Measurements from ENCODE around the gene UHRF2. TPM values are rescaled to one million over a fixed set of nuclear protein-coding genes. Genes with fewer than 3 reads are reported as not detected.
A peak's percentile ranks its signal among the peaks of the same experiment; 100 is the strongest.

UHRF2 gene
- polyA plus RNA-seq, 3 donors: 1.6 to 36.4 (median 7.7) TPM

DNA sequence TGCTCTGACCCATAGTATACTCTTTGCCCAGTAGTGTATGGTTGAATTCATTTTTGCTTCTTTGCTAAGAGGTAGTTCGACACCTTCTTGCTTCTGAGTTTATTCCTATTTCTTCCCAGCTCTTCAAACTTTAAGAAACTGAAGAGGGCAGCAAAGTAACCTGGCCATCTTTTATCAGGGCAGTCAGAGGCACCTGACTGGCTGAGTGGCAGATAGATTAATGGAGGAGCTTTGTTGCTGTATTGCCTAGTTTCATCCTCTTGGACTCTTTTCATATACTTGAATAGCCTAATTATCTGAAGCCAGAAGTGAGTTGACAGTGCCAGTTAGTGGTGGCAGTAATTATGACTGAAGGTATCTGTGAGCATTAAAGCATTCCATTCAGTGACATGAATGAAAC is 82.5 kb downstream of the UHRF2 start:
- Histone ChIP-seq H3K4me3 (replicated peaks in 1 of 3; ENCODE audit: low read depth in 2 of 3, low read length in 3 of 3) (no peak overlapping the region), H3K4me1 (ENCODE audit: control insufficient read depth in 1 of 2, insufficient read depth in 2 of 2, low read length in 2 of 2) (no peaks in the 10 kb centered on the region), H3K27ac (ENCODE audit: low read depth in 1 of 2, low read length in 2 of 2) (peak overlapping the region in 1 of 2 donors; percentile 51), H3K4me2 (replicated peaks; ENCODE audit: extremely low read depth, low read length, poor library complexity, severe bottlenecking) (no peak overlapping the region), H3K27me3 (ENCODE audit: control insufficient read depth in 2 of 2, insufficient read depth in 2 of 2, low read length in 2 of 2) (no peaks in the 10 kb centered on the region), H4K20me1 (ENCODE audit: insufficient read depth, low read length) (peaks cover 5% of the 10 kb centered on the region), H3K79me2 (ENCODE audit: insufficient read depth, low read length) (peaks cover 10% of the 10 kb centered on the region), H3K36me3 (replicated peaks in 1 of 2; ENCODE audit: control insufficient read depth in 1 of 2, insufficient read depth in 2 of 2, low read length in 2 of 2) (peaks cover 63 to 87% of the 10 kb centered on the region in 2 donors), H3K9ac (ENCODE audit: insufficient read depth, low read length, poor library complexity, severe bottlenecking) (no peak overlapping the region), H2AFZ (ENCODE audit: insufficient read depth, low read depth, low read length, poor library complexity, severe bottlenecking) (no peak overlapping the region), H3K9me3 (replicated peaks in 1 of 2; ENCODE audit: control insufficient read depth in 1 of 2, insufficient read depth in 1 of 2, low read length in 2 of 2) (no peaks in the 10 kb centered on the region)
- no peak overlapping the region for H3K27ac Mint-ChIP-seq
- TF ChIP-seq, protein P1, sequence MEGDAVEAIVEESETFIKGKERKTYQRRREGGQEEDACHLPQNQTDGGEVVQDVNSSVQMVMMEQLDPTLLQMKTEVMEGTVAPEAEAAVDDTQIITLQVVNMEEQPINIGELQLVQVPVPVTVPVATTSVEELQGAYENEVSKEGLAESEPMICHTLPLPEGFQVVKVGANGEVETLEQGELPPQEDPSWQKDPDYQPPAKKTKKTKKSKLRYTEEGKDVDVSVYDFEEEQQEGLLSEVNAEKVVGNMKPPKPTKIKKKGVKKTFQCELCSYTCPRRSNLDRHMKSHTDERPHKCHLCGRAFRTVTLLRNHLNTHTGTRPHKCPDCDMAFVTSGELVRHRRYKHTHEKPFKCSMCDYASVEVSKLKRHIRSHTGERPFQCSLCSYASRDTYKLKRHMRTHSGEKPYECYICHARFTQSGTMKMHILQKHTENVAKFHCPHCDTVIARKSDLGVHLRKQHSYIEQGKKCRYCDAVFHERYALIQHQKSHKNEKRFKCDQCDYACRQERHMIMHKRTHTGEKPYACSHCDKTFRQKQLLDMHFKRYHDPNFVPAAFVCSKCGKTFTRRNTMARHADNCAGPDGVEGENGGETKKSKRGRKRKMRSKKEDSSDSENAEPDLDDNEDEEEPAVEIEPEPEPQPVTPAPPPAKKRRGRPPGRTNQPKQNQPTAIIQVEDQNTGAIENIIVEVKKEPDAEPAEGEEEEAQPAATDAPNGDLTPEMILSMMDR (IDR thresholded peaks at IDR 0.05): no peak
- no CpG with 5 or more reads among the region's 1 CpG for WGBS (ENCODE audit: insufficient coverage)
- no peak overlapping the region for H3K4me3 Mint-ChIP-seq
- no peaks in the 10 kb centered on the region for H3K4me1 Mint-ChIP-seq
- no peak for DNase-seq
- intact Hi-C loops (cut with micrococcal nuclease): no loop called here
- H3K27me3 Mint-ChIP-seq (ENCODE audit: low read depth in 3 of 3): no peaks in the 10 kb centered on the region
- H3K9me3 Mint-ChIP-seq: no peaks in the 10 kb centered on the region
- peaks cover 64% of the 10 kb centered on the region in 2 donors for H3K36me3 Mint-ChIP-seq

DNA sequence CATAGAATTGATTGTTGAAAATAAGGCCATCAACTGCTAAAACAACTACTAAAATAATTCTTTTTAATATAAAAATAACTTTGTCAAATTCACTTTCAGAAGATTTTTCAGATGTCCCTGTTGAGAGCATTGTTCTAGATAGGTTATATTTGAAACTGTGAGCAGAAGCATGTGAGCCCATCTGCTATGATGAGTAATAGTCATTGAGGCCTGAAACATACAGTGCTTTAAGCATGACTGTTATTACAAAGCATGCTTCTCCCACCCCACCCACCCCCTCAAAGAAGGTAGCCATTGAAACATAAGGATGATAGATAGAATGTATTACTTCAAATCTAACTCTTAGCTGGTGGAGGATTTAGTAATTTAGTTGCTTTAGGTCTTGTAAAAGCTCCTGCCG is 86.0 kb downstream of the UHRF2 start:
- no peaks in the 10 kb centered on the region for H3K4me1 Mint-ChIP-seq

More for the DNA sequence above, 86.0 kb downstream of the UHRF2 start:
- intact Hi-C loops (cut with micrococcal nuclease): no loop called here
- Histone ChIP-seq H3K4me3 (replicated peaks in 1 of 3; ENCODE audit: low read depth in 2 of 3, low read length in 3 of 3) (no peak overlapping the region), H3K4me1 (ENCODE audit: control insufficient read depth in 1 of 2, insufficient read depth in 2 of 2, low read length in 2 of 2) (no peaks in the 10 kb centered on the region), H4K20me1 (ENCODE audit: insufficient read depth, low read length) (no peaks in the 10 kb centered on the region), H3K27me3 (ENCODE audit: control insufficient read depth in 2 of 2, insufficient read depth in 2 of 2, low read length in 2 of 2) (no peaks in the 10 kb centered on the region), H3K4me2 (replicated peaks; ENCODE audit: extremely low read depth, low read length, poor library complexity, severe bottlenecking) (no peak overlapping the region), H3K79me2 (ENCODE audit: insufficient read depth, low read length) (no peaks in the 10 kb centered on the region), H3K36me3 (replicated peaks in 1 of 2; ENCODE audit: control insufficient read depth in 1 of 2, insufficient read depth in 2 of 2, low read length in 2 of 2) (peaks cover 76 to 97% of the 10 kb centered on the region in 2 donors), H3K9me3 (replicated peaks in 1 of 2; ENCODE audit: control insufficient read depth in 1 of 2, insufficient read depth in 1 of 2, low read length in 2 of 2) (no peaks in the 10 kb centered on the region), H2AFZ (ENCODE audit: insufficient read depth, low read depth, low read length, poor library complexity, severe bottlenecking) (no peak overlapping the region), H3K27ac (ENCODE audit: low read depth in 1 of 2, low read length in 2 of 2) (no peak overlapping the region), H3K9ac (ENCODE audit: insufficient read depth, low read length, poor library complexity, severe bottlenecking) (no peak overlapping the region)
- DNase-seq: no peak
- peaks cover 0 to under 1% (median 0%) of the 10 kb centered on the region in 3 donors for H3K27me3 Mint-ChIP-seq (ENCODE audit: low read depth in 3 of 3)
- no CpG with 5 or more reads among the region's 1 CpG for WGBS (ENCODE audit: insufficient coverage)
- no peaks in the 10 kb centered on the region for H3K9me3 Mint-ChIP-seq
- no peak overlapping the region for H3K27ac Mint-ChIP-seq
- no peak overlapping the region for H3K4me3 Mint-ChIP-seq
- peaks cover 61 to 71% of the 10 kb centered on the region in 2 donors for H3K36me3 Mint-ChIP-seq
- TF ChIP-seq, protein P1 (IDR thresholded peaks at IDR 0.05): no peak
